Measurements from ENCODE around the gene KLHDC7B. TPM values are rescaled to one million over a fixed set of nuclear protein-coding genes. Genes with fewer than 3 reads are reported as not detected.

The KLHDC7B gene
- total RNA-seq, 1 experiment from 2014 or later: 1.8 TPM

- Histone ChIP-seq H3K27me3 (ENCODE audit: control insufficient read depth, insufficient read depth, low read length) (no peaks in the 10 kb centered on the region), H3K4me3 (ENCODE audit: low read depth in 2 of 2, low read length in 2 of 2) (peak overlapping the region; percentile 56 to 79), H3K27ac (ENCODE audit: low read length) (peak overlapping the region; percentile 91), H3K4me1 (ENCODE audit: control insufficient read depth, insufficient read depth, low read length) (peaks cover 7% of the 10 kb centered on the region), H3K9me3 (ENCODE audit: control insufficient read depth, insufficient read depth, low read depth, low read length) (no peaks in the 10 kb centered on the region), H3K36me3 (ENCODE audit: control insufficient read depth, insufficient read depth, low read length) (no peaks in the 10 kb centered on the region; the same call in 1 of the 2 replicates)
- ChIA-PET CTCF (no interaction called here), POLR2A (no interaction called here)
- BruUV-seq (replicated peaks): no TSS peak
- ATAC-seq (no peak), DNase-seq (ENCODE audit: low read depth, low spot score) (no peak)
- in situ Hi-C loops (cut with HindIII; ENCODE audit: low pct_unique_long_range_greater_than_20kb, low sequenced_read_pairs): no loop called here
- intact Hi-C loops (cut with micrococcal nuclease; ENCODE audit: unreplicated experiment): no loop called here
- TF ChIP-seq TCF7L2 (IDR thresholded peaks at IDR 0.05; ENCODE audit: low read depth, low read length): no peak
- TF ChIP-seq POLR2AphosphoS5 (IDR thresholded peaks at IDR 0.05; ENCODE audit: low read depth, low read length): no peak
- TF ChIP-seq REST (IDR thresholded peaks at IDR 0.05; ENCODE audit: insufficient read depth in 1 of 2, low read depth in 2 of 2, low read length in 1 of 2): no peak
- TF ChIP-seq SIN3A (IDR thresholded peaks at IDR 0.05; ENCODE audit: borderline replicate concordance, insufficient read depth, low read depth, low read length): no peak
- no peak for TF ChIP-seq CTCF (IDR thresholded peaks at IDR 0.05)
Measured at GRCh38 chr22:50530580-50530876, 15.2 kb upstream of the KLHDC7B start.

GRCh38 chr22:50530877-50531545, 14.7 kb upstream of the KLHDC7B start:
- in situ Hi-C loops (cut with HindIII; ENCODE audit: low pct_unique_long_range_greater_than_20kb, low sequenced_read_pairs) (no loop called here), intact Hi-C loops (cut with micrococcal nuclease; ENCODE audit: unreplicated experiment) (no loop called here)
- Histone ChIP-seq H3K9me3 (ENCODE audit: control insufficient read depth, insufficient read depth, low read depth, low read length) (no peaks in the 10 kb centered on the region), H3K36me3 (ENCODE audit: control insufficient read depth, insufficient read depth, low read length) (no peaks in the 10 kb centered on the region; the same call in 1 of the 2 replicates), H3K4me1 (ENCODE audit: control insufficient read depth, insufficient read depth, low read length) (peaks cover 7% of the 10 kb centered on the region), H3K4me3 (ENCODE audit: low read depth in 2 of 2, low read length in 2 of 2) (peak overlapping the region; percentile 56 to 79), H3K27me3 (ENCODE audit: control insufficient read depth, insufficient read depth, low read length) (no peaks in the 10 kb centered on the region), H3K27ac (ENCODE audit: low read length) (peak overlapping the region; percentile 91)
- DNase-seq (ENCODE audit: low read depth, low spot score) (no peak), ATAC-seq (peak; percentile 44)
- TF ChIP-seq REST (IDR thresholded peaks at IDR 0.05; ENCODE audit: insufficient read depth in 1 of 2, low read depth in 2 of 2, low read length in 1 of 2) (no peak), SIN3A (IDR thresholded peaks at IDR 0.05; ENCODE audit: borderline replicate concordance, insufficient read depth, low read depth, low read length) (0 out of 2 replicates have a peak, but pooled peaks have one; percentile 18), POLR2AphosphoS5 (IDR thresholded peaks at IDR 0.05; ENCODE audit: low read depth, low read length) (peak; percentile 58), TCF7L2 (IDR thresholded peaks at IDR 0.05; ENCODE audit: low read depth, low read length) (no peak)
- CTCF ChIA-PET: no interaction called here
- POLR2A ChIA-PET: no interaction called here
- BruUV-seq (replicated peaks): TSS peak; percentile 71

Data from Panc1 (cell line).